K562 (cell line): ENCODE measurements around the gene RCE1. TPM values are rescaled to one million over a fixed set of nuclear protein-coding genes. Genes with fewer than 3 reads are reported as not detected.

ENCODE experiments used
- CTBP1 ChIP-seq: fragments of 450-650 bp; IDR thresholded peaks from 2 replicates; pipeline ENCODE4 v1.6.1; 2016; ENCODE audit warnings: borderline replicate concordance
- HDAC1 ChIP-seq, 2 experiments: fragments of 450-650 bp; IDR thresholded peaks; 2 replicates each; pipeline ENCODE4 v1.6.1; 2016 to 2017; ENCODE audit warnings: inconsistent platforms in 1 of 2, mild to moderate bottlenecking in 1 of 2, moderate library complexity in 1 of 2
- MTA2 ChIP-seq: fragments of 450-650 bp; IDR thresholded peaks from 2 replicates; pipeline ENCODE4 v1.6.1; 2016; ENCODE audit warnings: low read depth
- ZNF311 ChIP-seq: fragments of 250-450 bp; sonication (Bioruptor Pico); IDR thresholded peaks from 2 replicates; pipeline ENCODE4 v1.4.0; 2020; ENCODE audit warnings: mild to moderate bottlenecking, moderate library complexity
- ZNF445 ChIP-seq: fragments of 250-450 bp; sonication (Bioruptor Pico); IDR thresholded peaks from 2 replicates; pipeline ENCODE4 v1.4.0; 2020; ENCODE audit warnings: low read depth, mild to moderate bottlenecking, moderate library complexity
- polyA plus RNA-seq, 8 experiments: library from polyadenylated mRNA; depleted of rRNA in 4 of 8; stranded (reverse) in 5 of 8; unstranded in 3 of 8; fragments of >200 nt; fragmentation: Nextera tagmentation in 2 of 8; fragmentation: Illumina TruSeq in 1 of 8; extraction: Ambion mirVana in 2 of 8; extraction: Trizol in 1 of 8; gene quantifications; 2 replicates each; pipeline versions ENCODE4 v1.2.1 to v1.2.3, GENCODE V29; 2011 to 2014; ENCODE audit warnings: inconsistent platforms in 1 of 8, missing spikeins in 1 of 8
- total RNA-seq, 7 experiments: library from RNA; depleted of rRNA in 6 of 7; stranded (reverse); fragments of >200 nt in 6 of 7; fragmentation: Illumina TruSeq in 2 of 7; extraction: Trizol in 2 of 7; gene quantifications; 2 replicates each; pipeline versions ENCODE4 v1.2.1 to v1.2.3, GENCODE V29; 2011 to 2021; ENCODE audit warnings: low replicate concordance in 1 of 7
- TF ChIP-seq, protein P1 (sequence below): fragments of 200-800 bp; sonication (Bioruptor generic); IDR thresholded peaks from 2 replicates; pipeline ENCODE4 v1.6.1; 2017; ENCODE audit warnings: missing genetic modification characterization, missing compliant biosample characterization
- TF ChIP-seq, protein P2 (sequence below): fragments of 200-600 bp; sonication (generic); IDR thresholded peaks from one replicate; pipeline ENCODE4 v1.6.1; 2012; ENCODE audit warnings: mild to moderate bottlenecking, low read depth, low read length, inconsistent platforms
- TF ChIP-seq, protein P3 (sequence below): sonication (generic); formaldehyde crosslinking; IDR thresholded peaks from 2 replicates; pipeline ENCODE4 v1.8.0; 2023; ENCODE audit warnings: mild to moderate bottlenecking, missing genetic modification reagents
- TF ChIP-seq, protein P4 (sequence below): sonication (generic); IDR thresholded peaks from 2 replicates; pipeline ENCODE4 v1.6.1; 2016

Gene RCE1
- total and polyA plus RNA-seq, 9 of the 15 experiments (the other 6 are each of a cell fraction or from before 2014, with no cell fraction given) = 0.75 to 41.5 (median 15.1) TPM

DNA sequence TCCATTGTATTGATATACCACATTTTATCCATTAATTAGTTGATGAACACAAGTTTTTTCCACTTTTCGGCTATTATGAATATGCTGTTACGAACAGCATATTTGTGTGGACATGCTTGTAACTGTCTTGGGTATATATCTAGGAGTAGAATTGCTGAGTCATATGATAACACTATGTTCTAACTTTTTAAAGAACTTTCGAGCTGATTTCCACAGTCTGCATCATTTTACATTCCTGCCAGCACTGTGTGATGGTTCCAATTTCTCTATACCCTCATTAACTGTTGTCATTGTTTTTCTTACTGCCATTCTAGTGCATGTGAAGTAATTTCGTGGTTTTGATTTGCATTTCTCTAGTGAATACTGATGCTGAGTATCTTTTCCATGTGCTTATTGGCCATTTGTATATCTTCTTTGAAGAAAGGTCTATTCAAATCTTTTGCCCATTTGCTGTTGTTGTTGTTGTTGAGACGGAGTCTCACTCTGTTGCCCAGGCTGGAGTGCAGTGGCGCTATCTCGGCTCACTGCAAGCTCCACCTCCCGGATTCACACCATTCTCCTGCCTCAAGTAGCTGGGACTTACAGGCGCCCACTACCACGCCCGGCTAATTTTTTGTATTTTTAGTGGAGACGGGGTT, 7.4 kb upstream of the RCE1 start (continued):
- TF ChIP-seq, protein P1, sequence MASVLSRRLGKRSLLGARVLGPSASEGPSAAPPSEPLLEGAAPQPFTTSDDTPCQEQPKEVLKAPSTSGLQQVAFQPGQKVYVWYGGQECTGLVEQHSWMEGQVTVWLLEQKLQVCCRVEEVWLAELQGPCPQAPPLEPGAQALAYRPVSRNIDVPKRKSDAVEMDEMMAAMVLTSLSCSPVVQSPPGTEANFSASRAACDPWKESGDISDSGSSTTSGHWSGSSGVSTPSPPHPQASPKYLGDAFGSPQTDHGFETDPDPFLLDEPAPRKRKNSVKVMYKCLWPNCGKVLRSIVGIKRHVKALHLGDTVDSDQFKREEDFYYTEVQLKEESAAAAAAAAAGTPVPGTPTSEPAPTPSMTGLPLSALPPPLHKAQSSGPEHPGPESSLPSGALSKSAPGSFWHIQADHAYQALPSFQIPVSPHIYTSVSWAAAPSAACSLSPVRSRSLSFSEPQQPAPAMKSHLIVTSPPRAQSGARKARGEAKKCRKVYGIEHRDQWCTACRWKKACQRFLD (CRISPR knock-in tag) = no peak
- TF ChIP-seq, protein P2, sequence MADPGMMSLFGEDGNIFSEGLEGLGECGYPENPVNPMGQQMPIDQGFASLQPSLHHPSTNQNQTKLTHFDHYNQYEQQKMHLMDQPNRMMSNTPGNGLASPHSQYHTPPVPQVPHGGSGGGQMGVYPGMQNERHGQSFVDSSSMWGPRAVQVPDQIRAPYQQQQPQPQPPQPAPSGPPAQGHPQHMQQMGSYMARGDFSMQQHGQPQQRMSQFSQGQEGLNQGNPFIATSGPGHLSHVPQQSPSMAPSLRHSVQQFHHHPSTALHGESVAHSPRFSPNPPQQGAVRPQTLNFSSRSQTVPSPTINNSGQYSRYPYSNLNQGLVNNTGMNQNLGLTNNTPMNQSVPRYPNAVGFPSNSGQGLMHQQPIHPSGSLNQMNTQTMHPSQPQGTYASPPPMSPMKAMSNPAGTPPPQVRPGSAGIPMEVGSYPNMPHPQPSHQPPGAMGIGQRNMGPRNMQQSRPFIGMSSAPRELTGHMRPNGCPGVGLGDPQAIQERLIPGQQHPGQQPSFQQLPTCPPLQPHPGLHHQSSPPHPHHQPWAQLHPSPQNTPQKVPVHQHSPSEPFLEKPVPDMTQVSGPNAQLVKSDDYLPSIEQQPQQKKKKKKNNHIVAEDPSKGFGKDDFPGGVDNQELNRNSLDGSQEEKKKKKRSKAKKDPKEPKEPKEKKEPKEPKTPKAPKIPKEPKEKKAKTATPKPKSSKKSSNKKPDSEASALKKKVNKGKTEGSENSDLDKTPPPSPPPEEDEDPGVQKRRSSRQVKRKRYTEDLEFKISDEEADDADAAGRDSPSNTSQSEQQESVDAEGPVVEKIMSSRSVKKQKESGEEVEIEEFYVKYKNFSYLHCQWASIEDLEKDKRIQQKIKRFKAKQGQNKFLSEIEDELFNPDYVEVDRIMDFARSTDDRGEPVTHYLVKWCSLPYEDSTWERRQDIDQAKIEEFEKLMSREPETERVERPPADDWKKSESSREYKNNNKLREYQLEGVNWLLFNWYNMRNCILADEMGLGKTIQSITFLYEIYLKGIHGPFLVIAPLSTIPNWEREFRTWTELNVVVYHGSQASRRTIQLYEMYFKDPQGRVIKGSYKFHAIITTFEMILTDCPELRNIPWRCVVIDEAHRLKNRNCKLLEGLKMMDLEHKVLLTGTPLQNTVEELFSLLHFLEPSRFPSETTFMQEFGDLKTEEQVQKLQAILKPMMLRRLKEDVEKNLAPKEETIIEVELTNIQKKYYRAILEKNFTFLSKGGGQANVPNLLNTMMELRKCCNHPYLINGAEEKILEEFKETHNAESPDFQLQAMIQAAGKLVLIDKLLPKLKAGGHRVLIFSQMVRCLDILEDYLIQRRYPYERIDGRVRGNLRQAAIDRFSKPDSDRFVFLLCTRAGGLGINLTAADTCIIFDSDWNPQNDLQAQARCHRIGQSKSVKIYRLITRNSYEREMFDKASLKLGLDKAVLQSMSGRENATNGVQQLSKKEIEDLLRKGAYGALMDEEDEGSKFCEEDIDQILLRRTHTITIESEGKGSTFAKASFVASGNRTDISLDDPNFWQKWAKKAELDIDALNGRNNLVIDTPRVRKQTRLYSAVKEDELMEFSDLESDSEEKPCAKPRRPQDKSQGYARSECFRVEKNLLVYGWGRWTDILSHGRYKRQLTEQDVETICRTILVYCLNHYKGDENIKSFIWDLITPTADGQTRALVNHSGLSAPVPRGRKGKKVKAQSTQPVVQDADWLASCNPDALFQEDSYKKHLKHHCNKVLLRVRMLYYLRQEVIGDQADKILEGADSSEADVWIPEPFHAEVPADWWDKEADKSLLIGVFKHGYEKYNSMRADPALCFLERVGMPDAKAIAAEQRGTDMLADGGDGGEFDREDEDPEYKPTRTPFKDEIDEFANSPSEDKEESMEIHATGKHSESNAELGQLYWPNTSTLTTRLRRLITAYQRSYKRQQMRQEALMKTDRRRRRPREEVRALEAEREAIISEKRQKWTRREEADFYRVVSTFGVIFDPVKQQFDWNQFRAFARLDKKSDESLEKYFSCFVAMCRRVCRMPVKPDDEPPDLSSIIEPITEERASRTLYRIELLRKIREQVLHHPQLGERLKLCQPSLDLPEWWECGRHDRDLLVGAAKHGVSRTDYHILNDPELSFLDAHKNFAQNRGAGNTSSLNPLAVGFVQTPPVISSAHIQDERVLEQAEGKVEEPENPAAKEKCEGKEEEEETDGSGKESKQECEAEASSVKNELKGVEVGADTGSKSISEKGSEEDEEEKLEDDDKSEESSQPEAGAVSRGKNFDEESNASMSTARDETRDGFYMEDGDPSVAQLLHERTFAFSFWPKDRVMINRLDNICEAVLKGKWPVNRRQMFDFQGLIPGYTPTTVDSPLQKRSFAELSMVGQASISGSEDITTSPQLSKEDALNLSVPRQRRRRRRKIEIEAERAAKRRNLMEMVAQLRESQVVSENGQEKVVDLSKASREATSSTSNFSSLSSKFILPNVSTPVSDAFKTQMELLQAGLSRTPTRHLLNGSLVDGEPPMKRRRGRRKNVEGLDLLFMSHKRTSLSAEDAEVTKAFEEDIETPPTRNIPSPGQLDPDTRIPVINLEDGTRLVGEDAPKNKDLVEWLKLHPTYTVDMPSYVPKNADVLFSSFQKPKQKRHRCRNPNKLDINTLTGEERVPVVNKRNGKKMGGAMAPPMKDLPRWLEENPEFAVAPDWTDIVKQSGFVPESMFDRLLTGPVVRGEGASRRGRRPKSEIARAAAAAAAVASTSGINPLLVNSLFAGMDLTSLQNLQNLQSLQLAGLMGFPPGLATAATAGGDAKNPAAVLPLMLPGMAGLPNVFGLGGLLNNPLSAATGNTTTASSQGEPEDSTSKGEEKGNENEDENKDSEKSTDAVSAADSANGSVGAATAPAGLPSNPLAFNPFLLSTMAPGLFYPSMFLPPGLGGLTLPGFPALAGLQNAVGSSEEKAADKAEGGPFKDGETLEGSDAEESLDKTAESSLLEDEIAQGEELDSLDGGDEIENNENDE = no peak
- no peak for TF ChIP-seq ZNF445 (CRISPR knock-in tag)
- TF ChIP-seq, protein P3, sequence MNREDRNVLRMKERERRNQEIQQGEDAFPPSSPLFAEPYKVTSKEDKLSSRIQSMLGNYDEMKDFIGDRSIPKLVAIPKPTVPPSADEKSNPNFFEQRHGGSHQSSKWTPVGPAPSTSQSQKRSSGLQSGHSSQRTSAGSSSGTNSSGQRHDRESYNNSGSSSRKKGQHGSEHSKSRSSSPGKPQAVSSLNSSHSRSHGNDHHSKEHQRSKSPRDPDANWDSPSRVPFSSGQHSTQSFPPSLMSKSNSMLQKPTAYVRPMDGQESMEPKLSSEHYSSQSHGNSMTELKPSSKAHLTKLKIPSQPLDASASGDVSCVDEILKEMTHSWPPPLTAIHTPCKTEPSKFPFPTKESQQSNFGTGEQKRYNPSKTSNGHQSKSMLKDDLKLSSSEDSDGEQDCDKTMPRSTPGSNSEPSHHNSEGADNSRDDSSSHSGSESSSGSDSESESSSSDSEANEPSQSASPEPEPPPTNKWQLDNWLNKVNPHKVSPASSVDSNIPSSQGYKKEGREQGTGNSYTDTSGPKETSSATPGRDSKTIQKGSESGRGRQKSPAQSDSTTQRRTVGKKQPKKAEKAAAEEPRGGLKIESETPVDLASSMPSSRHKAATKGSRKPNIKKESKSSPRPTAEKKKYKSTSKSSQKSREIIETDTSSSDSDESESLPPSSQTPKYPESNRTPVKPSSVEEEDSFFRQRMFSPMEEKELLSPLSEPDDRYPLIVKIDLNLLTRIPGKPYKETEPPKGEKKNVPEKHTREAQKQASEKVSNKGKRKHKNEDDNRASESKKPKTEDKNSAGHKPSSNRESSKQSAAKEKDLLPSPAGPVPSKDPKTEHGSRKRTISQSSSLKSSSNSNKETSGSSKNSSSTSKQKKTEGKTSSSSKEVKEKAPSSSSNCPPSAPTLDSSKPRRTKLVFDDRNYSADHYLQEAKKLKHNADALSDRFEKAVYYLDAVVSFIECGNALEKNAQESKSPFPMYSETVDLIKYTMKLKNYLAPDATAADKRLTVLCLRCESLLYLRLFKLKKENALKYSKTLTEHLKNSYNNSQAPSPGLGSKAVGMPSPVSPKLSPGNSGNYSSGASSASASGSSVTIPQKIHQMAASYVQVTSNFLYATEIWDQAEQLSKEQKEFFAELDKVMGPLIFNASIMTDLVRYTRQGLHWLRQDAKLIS = 0 out of 2 replicates have a peak, but pooled peaks have one; percentile 68
- no peak for TF ChIP-seq ZNF311
- 0 out of 4 replicates have a peak, but pooled peaks of 1 of the 2 experiments have one; percentile 13 for TF ChIP-seq HDAC1 (IDR thresholded peaks at IDR 0.05)
- TF ChIP-seq, protein P4, sequence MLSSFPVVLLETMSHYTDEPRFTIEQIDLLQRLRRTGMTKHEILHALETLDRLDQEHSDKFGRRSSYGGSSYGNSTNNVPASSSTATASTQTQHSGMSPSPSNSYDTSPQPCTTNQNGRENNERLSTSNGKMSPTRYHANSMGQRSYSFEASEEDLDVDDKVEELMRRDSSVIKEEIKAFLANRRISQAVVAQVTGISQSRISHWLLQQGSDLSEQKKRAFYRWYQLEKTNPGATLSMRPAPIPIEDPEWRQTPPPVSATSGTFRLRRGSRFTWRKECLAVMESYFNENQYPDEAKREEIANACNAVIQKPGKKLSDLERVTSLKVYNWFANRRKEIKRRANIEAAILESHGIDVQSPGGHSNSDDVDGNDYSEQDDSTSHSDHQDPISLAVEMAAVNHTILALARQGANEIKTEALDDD = no peak
- TF ChIP-seq CTBP1 = 0 out of 2 replicates have a peak, but pooled peaks have one; percentile 20
- no peak for TF ChIP-seq MTA2
